Stimulated activated naive CD8-positive, alpha-beta T cell treated with anti-CD3 and anti-CD28 coated beads, Interleukin-15, Interleukin-2, amounts not matched to agents 100 U/mL and 50 U/mL, for 24 hours (primary cell): ENCODE measurements around the gene CDK9.
"Not testable (repeated sequence)": the region's sequence is repeated elsewhere in the genome, so short reads cannot be mapped to it uniquely, and the experiment has no call there.

ENCODE experiments used
- ATAC-seq: fragments of 150-1000 bp; cut with Tn5 transposase; one replicate; pipeline ENCODE4 v1.10.0; 2021
- DNase-seq: peaks from one replicate; pipeline ENCODE4 v3.0.0; 2021

Gene CDK9

GRCh38 chr9:127785933-127786772 is at the start of gene CDK9:
TSS of gene CDK9 (plus strand) at chr9:127786034. CDS start at chr9:127786149, 115 bp downstream.
- peak; percentile 71 for ATAC-seq
- peak; percentile 95 for DNase-seq

- no peak for DNase-seq
- ATAC-seq, result no peak
These were observed 47.2 kb upstream of the CDK9 start for GRCh38 chr9:127738666-127739065.

GRCh38 chr9:127739614-127740330 is 46.1 kb upstream of the CDK9 start:
- DNase-seq, result no peak
- ATAC-seq, result no peak

- DNase-seq (no peak), ATAC-seq (no peak)
These were observed 43.9 kb upstream of the CDK9 start for GRCh38 chr9:127741831-127742434.

- ATAC-seq (no peak), DNase-seq (no peak)
These were observed 43.3 kb upstream of the CDK9 start for GRCh38 chr9:127742435-127743088.

GRCh38 chr9:127744398-127745110 is 41.3 kb upstream of the CDK9 start:
- DNase-seq (no peak), ATAC-seq (no peak)

- DNase-seq (peak; percentile 23), ATAC-seq (peak; percentile 66)
These were observed 38.8 kb upstream of the CDK9 start for GRCh38 chr9:127746959-127747569.

GRCh38 chr9:127749090-127749787 is 36.6 kb upstream of the CDK9 start:
- DNase-seq (no peak), ATAC-seq (no peak)

- no peak for DNase-seq
- ATAC-seq, result no peak
These were observed 34.4 kb upstream of the CDK9 start for GRCh38 chr9:127751269-127752054.

- no peak for ATAC-seq
- DNase-seq, result no peak
These were observed 32.7 kb upstream of the CDK9 start for GRCh38 chr9:127753148-127753547.

- ATAC-seq (no peak), DNase-seq (no peak)
These were observed 32.2 kb upstream of the CDK9 start for GRCh38 chr9:127753622-127754021.

GRCh38 chr9:127754099-127755060 is 31.5 kb upstream of the CDK9 start:
- no peak for ATAC-seq
- DNase-seq, result no peak

- DNase-seq (no peak), ATAC-seq (no peak)
These were observed 30.5 kb upstream of the CDK9 start for GRCh38 chr9:127755061-127756060.

- DNase-seq, result no peak
- no peak for ATAC-seq
These were observed 29.6 kb upstream of the CDK9 start for GRCh38 chr9:127756233-127756632.

GRCh38 chr9:127756776-127757175 is 29.1 kb upstream of the CDK9 start:
- ATAC-seq, DNase-seq: not testable (repeated sequence)

- no peak for ATAC-seq
- no peak for DNase-seq
These were observed 27.0 kb upstream of the CDK9 start for GRCh38 chr9:127758843-127759242.

- ATAC-seq (no peak), DNase-seq (no peak)
These were observed 24.8 kb upstream of the CDK9 start for GRCh38 chr9:127761061-127761460.
